ENCODE data around the gene PHKB. TPM values are rescaled to one million over a fixed set of nuclear protein-coding genes. Genes with fewer than 3 reads are reported as not detected.

PHKB gene
- total and polyA plus RNA-seq, 2 donors (not counting 3 experiments of a cell fraction or from before 2014, with no cell fraction given) = 30.1 to 61.0 TPM

- no TSS peak for BruUV-seq (replicated peaks)
- ChIA-PET POLR2A (no interaction called here), CTCF (no interaction called here)
- Histone ChIP-seq H3K27ac (ENCODE audit: insufficient read depth, low read depth, low read length) (no peak overlapping the region), H3K36me3 (ENCODE audit: control insufficient read depth in 2 of 2, extremely low read depth in 1 of 2, insufficient read depth in 2 of 2, low read length in 2 of 2) (no peaks in the 10 kb centered on the region), H3K4me1 (ENCODE audit: control insufficient read depth, extremely low read depth, insufficient read depth, low read length) (peaks cover 10% of the 10 kb centered on the region), H3K4me3 (replicated peaks in 1 of 3; ENCODE audit: insufficient read depth in 1 of 3, low read depth in 1 of 3, low read length in 3 of 3) (no peak overlapping the region), H3K9me1 (replicated peaks; ENCODE audit: control insufficient read depth, extremely low read depth, insufficient read depth, low read length) (no peaks in the 10 kb centered on the region), H3K79me2 (ENCODE audit: control insufficient read depth, insufficient read depth, low read length) (peaks cover 2% of the 10 kb centered on the region), H2AFZ (ENCODE audit: low read depth, low read length) (no peak overlapping the region), H3K9me3 (replicated peaks; ENCODE audit: control insufficient read depth, insufficient read depth, low read length) (no peaks in the 10 kb centered on the region), H4K20me1 (replicated peaks; ENCODE audit: control insufficient read depth, extremely low read depth, insufficient read depth, low read length) (no peaks in the 10 kb centered on the region), H3K4me2 (ENCODE audit: insufficient read depth, low read length) (no peak overlapping the region), H3K27me3 (ENCODE audit: control insufficient read depth in 2 of 2, insufficient read depth in 2 of 2, low read length in 2 of 2) (no peaks in the 10 kb centered on the region), H3K9ac (replicated peaks; ENCODE audit: extremely low read depth, insufficient read depth, low read length) (no peak overlapping the region)
- DNase-seq (ENCODE audit: low read depth, low spot score) = no peak
- intact Hi-C loops (cut with micrococcal nuclease) (no loop called here), dilution Hi-C loops (cut with MboI; ENCODE audit: extremely low pct_ligation_motif_present, low sequenced_read_pairs) (no loop called here)
- TF ChIP-seq CTCF (IDR thresholded peaks at IDR 0.05; ENCODE audit: extremely low read depth in 1 of 2, insufficient read depth in 1 of 2, low read depth in 1 of 2, low read length in 2 of 2) (no peak), MAX (IDR thresholded peaks at IDR 0.05; ENCODE audit: insufficient read depth, insufficient read length) (no peak), JUN (IDR thresholded peaks at IDR 0.05; ENCODE audit: borderline replicate concordance, insufficient read depth, insufficient read length, low read depth) (no peak), EZH2 (IDR thresholded peaks at IDR 0.05; ENCODE audit: borderline replicate concordance, low read depth, low read length, severe bottlenecking) (no peak), POLR2AphosphoS5 (IDR thresholded peaks at IDR 0.05; ENCODE audit: insufficient read depth, low read depth, low read length) (no peak), GATA2 (IDR thresholded peaks at IDR 0.05; ENCODE audit: insufficient read depth, insufficient read length, low read depth, low read length) (no peak), MYC (IDR thresholded peaks at IDR 0.05; ENCODE audit: low read depth, low read length) (no peak), FOS (IDR thresholded peaks at IDR 0.05; ENCODE audit: borderline replicate concordance, insufficient read depth, low read length) (no peak), POLR2A (IDR thresholded peaks at IDR 0.05; ENCODE audit: low read depth, low read length) (no peak)
- no peak for FAIRE-seq
Measured at GRCh38 chr16:47562366-47562765, 101.2 kb downstream of the PHKB start.

All from endothelial cell of umbilical vein (primary cell).